NCI-H1092 treated with DMSO at 0.1 percent for 48 hours (cell line): ENCODE results near the gene ZBTB22.

Experiments used
- DNase-seq: peaks from one replicate; lab custom pipeline; 2025; lab: John Stamatoyannopoulos, UW

The ZBTB22 gene

DNA sequence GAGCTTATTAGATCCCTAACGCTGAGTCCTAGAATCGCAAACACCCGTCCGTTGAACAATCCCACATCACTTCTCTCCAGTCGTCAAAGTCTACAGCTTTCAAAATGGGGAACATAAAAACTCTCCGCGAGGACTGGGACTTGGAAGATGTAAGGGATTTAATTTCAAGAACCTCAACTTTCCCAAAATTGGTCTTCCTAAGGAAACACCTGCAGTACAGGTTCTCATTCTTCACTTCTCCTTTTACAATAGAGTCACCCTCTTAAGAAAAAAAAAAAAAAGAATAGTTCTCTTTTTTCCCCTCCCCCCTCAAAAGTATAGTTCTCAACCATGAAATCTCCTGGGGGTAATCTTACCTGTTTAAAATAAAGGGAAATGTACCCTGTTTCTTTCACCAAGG lies 6.6 kb upstream of the ZBTB22 start:
- peak; percentile 38 for DNase-seq

DNA sequence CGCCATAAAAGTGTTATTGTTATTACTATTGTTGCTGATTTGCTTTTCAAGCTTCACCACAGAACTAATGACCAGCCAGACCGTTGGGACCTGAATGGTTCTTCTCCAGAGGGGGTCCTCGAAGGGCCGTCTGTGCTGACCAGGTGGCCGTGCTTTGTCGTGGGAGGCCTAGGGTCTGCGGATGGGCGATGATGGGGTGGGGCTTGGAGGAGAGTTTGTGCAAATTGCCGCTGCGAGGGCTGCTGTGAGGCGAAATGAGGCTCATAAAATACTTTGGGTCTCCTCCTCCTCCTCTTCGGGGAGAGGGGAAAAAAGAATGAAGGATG lies 6.0 kb upstream of the ZBTB22 start:
- DNase-seq: peak; percentile 72

DNA sequence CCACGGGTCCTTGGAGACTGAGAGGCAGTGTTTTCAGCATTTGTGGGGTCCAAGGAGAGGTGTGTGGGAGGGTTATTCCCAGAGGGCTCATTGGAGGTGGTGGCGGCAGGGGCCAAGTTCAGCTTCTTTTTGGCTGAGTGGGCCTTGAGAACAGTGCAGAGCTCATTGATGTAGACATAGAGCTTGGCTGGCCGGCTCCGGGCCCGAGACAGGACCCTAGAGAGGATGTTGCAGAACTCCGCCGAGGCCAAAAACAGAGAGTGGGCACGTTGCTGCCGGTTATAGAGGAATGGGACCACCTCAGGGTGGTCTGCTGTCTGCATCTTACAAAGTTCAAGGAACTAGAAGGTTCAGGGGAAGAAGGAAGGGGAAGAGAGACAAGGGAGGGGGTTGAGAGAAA lies 3.7 kb upstream of the ZBTB22 start:
- DNase-seq: no peak

DNA sequence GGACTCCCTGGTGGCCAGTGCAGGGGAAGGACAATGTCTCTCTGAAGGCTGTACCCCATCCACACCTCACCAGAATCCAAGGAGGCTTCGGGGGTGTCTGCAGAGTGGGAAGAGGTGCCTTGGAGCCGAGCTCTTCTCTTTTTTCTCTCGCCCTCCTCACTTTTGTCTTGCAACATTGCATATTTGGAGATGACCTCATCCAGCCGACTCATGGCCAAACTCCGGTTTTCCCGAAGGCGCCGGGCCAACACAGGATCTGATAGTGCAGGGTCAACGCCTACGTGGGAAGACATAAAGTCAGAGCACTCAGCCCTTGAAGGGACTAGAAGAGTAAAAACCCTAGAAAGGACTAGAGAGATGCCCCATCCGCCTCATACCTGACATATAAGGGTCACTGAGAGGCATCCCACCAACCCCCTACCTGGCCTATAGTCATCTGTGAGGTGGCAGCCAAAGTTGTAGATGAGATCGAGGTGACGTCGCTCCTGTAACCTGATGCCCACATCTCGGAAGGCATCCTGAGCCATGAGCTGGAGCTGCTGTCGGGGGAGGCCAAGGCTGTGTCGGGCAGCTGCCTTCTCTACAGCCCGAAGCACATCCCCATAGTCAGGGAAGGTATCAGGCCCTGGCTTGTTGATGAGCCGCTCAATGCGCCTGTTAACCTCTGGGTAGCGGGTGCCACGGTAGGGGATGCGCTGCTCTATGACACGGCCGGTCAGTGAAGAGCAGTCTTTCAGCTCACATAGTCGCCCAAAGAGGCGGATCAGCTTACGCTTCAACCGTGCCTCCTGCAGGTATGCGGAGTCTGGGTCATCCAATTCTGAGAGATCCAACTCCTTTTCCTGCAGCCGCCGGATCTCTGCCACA lies 3.0 kb upstream of the ZBTB22 start:
- no peak for DNase-seq

DNA sequence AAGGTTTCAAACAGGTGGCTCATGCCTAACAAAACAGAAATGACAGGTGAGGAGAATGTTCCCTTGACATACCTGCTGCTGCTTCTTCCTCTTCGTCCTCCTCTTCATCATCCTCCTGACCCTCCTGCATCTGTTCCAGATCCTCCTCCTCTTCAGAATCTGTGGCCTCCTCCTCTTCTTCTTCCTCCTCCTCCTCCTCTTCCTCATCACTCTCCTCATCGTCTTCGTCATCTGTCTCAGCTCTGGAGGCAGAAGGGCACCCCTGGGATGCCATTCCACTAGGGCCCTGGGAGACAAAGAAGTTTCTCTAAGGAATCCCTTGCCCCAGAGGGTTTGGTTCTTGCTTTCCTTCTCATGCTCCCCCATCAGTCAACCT lies 2.4 kb upstream of the ZBTB22 start:
- no peak for DNase-seq

DNA sequence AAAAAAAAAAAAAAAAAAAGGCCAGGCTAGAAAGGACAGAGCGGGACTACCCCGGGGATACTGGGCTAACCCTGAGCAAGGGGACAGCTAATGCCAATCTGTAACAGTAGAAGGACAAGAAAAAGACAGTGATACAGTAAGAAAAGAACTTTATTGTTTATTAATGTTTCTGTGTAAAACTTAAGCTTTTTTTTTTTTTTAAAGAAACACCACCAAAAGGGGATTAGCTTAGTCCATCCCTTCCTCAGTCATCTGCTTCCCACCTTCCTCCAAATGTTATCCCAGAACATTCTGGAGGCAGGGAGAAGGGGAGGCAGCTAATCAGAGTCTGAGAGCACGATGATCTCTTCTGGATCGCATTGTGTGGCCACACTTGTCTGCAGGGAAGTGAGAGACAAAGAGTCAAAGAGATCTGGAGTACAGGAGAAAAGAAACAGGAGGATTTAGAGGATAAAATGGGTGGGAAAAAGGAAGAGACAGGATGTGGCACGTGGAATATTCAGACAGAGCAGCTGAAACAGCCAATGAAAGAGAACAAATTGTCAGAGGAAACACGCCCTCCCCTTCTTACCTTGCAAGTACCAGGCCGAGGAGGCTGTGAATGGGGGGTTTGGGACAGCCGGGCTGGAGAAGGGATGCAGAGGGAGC lies 1.0 kb upstream of the ZBTB22 start:
- DNase-seq: no peak

DNA sequence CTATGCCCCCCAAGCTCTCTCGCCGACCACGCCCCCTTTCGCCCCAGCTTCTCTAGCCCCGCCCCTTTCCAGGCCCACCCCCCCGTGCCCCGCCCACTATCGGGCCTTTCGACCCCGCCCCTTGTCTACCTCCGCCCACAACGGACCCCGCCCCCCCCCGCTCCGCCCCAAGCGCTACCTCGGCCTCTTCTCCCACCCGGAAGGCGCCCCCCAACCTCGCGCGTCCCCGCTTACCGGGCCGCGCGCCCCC lies 200 bp downstream of the ZBTB22 start:
- peak; percentile 24 for DNase-seq

DNA sequence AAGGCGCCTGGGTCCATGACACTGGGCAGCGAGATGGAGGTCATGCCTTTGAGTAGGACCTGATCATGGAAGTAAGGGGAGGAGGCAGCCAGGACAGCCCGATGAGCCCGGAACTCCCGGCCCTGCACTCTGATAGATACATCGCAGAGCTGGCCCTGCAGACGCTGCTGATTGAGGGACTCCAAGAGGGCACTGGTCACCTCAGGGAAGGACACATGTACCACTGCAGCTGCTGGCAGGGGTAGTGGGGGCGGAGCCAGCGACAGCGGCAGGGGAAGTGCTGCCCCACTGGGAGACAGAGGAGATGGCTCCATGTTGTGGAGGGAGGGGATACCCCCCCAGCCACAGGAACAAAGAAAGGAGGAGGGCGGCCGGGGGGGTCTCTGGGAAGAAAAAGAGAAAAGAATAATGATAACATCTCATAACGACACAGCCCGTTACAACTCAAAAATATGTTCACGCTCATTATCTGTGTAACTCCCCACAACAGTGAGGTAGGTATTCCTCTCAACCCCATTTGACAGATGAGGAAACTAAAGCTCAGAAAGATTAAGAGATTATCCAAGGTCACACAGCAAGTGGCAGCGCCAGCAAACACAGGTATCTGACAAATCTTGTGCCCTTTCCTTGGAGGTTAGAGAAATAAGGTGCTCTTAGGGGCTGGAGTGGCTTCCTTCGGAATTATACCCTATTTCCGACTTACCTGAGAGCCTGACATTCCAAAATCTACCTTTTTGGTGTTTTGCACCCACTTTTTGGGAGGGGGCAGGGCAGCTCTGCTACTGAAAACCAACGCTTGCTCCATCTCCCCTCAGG lies 733 bp downstream of the ZBTB22 start:
- no peak for DNase-seq

DNA sequence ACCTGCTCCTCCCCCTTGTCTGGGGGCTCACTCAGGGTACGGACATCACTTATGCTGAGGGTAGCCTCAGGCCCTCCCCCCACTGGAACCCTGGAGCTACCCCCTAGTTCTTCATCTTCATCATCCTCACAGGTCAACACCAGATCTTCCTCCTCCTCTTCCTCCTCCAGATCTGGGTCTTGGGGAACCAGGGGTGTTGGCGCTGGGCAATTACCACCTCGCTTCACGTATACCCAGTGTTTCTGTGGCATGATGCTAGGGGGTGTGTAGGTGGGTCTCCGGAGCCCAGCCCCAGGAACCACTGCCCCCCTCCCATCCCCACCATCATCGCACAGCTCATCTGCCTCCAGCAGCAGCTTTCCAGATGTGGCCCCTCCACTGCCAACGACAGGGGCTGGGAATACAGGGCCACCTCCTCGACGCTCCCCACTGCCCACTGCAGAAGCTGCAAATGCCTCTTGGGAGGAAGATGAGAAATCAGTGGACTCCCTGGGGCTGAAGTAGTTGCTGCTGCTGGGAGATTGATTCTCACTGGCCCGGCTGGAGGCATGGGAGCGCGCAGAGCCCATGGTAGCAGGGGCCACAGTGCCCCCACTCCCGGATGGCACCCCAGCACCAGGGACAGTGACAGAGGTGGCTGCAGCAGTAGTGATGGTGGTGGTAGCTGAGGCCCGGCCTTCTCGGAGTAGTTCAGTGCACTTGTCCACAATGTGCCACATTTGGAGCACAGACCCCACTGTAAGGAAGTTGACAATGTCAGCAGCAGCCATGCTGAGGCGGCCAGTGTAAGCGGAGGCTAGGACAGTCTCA lies 1.5 kb downstream of the ZBTB22 start:
- DNase-seq: no peak

DNA sequence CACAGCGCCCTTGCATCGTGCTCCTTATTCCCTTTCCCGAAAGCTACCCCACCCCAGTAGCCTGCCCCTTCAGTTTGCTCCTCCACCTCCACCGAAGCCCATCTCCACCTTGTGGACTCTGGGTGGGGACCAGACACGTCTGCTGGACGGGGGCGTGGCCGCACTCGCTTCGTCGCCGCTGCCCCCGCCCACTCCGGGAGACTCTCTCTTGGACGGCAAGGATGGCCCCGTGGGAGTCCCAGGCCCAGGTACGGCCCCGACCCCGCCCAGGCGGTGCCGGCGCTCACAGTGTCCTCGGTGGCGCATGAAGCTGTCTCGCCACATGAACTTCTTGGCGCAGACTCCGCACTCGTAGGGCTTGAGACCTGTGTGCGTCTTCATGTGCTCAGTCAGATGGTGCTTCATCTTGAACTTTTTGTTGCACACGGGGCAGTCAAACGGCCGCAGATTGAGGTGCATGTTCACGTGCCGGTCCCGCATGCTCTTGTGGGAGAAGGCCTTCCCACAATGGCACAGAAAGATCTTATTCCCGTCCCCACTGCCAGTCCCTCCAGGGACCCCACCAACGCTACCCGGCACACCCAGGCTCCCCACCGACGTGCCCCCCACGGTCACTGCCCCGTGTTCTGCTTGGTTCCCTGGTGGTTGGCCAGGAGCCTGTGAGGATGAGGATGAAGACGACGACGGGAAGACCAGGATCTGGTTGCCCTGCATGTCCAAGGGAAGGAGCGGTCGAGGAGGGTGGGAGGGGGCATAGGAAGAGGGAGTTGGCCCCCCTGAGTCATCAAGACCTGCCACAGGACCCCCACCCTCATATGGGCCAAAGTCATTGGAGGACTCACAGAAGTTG lies 2.4 kb downstream of the ZBTB22 start:
- no peak for DNase-seq

DNA sequence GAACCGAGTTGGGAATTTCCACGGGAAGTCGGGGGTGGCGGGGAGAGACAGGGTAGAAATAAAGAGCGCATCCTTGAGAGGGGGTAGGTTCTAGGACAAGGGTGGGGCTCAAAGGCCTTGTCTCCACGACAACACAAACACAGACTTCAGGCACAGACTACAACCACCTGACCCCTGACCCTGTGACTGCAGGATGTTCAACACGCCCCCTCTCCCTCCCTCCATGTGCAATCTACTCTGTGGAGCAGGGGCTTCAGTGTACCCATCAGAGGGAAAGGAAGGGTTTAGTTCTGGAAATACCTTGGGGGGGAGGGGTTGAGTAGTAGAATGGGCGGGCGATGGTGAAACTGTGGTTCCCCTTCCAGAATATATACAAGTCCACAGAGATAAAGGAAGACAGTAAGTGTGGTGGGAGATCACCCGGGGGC lies 3.0 kb downstream of the ZBTB22 start:
- DNase-seq: peak; percentile 6

DNA sequence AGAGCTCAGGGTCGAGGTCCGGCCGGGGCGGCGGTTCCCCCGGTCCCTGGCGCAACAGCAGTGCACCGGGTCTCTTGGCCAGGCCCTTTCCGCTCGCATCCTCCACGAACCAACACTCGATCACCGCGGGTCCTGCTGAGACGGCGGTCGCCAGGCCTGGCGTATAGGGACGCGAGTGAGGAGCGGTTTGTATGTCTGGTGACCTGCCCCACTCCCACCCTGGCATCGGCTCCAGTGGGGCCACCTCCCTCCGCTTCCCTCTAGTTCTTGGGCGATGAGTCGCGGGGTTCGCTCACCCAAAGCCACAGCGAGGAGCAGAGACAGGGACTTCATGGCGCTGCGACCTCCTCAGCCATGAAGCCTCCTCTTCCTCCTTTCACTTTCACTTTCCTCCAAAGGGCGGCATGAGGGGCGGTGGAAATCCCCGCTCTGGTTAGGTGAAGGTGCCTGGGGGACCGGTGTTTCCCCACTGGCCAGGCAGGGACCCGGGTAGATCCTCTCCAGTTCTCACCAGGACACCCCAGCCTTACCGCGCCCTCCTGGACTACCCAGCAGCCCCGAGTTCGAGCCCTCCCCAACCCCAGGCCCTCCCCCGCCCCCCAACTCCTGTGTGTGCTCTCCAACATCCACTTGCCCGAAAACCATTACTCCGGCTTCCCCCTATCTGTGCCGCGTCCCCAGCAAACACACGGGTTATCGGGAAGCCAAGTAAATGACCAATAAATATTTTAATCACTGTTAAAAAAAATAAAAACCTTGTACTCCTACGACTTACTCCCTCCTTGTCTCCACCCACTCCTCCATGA lies 3.6 kb downstream of the ZBTB22 start, which contains the start of gene TAPBP:
Gene TAPBP (minus strand): TSS at position 370 of the 806 bp plus-strand sequence. CDS start 37 bp downstream, at position 333.
- peak; percentile 34 for DNase-seq

DNA sequence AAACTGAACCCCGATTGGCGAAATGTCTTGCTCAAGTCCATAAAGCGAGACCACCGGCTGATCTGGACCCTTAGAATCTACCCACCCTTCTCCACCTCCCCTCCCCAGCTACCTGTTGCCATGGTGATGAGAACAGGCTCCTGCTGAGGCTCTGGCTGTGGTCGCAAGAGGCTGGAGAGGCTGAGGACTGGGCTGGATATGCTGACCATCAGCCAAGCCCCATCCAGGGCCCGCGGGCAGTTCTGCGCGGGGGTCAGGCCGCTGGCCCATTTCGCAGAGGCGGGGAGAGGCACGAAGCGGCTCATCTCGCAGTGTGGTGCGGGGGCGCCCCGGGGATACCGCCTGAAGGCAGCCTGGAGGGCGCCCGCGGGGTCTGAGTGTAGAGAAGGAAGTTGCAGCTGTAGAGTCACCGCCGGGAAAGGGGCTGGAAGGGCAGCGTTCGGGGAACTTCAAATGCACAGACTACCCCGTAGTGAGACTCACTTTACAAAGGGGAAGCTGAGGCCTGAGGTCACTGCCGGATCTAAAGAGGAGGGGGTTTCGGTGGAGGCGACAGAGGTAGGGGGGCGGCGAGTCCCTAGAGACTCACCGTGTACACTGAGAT lies 4.3 kb downstream of the ZBTB22 start:
- peak; percentile 10 for DNase-seq

DNA sequence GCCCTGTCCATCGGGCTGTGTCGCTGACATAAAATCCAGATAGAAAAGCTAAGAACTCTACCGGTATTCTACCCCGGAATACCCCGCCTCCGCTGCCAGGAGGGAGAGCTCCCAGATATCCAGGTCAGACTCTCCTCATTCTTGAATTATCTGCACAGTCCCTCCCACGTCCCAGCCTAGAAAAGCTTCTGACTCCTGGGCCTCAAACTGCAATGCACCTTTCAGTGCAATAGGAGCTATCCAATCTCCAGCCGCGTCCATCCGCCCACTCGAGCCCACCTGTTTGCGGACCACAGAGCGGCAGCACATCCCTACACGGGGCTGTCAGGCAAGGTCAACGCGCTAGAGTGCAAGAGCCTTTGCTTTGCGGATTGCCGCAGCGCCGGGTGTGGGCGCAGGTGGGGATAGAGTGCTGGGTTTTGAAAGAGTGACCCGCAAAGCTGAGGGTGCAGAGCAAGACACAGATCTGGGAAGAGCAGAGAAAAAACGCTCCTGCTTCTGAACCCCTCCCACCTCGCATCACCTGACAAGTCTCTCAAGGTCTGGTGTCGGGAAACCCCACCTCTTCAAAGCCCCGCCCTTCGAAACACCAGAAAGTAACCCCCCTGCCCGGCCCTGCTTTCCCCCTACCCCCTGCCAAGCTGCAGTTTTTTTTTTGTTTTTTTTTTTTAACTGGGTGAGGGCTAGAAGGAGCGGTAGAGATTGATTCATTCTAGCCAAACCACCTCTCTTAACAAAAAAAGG lies 5.0 kb downstream of the ZBTB22 start:
- DNase-seq: peak; percentile 62

DNA sequence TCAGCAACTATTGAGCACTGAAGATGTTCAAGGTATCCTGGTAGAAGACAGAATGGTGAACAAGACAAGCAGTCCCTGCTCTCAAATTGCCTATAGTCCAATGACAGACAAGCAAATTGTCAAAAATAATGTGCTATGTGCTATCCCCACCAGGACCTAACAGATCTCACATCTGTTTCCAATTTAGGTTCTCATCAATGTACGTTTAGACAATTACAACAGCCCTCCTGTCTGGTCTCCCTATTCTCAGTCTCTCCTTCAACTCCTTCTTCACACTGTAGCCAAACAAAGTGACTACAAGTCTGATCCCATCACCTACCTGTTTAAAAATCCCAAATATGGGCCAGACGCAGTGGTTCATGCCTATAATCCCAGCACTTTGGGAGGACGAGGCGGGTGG lies 11.2 kb downstream of the ZBTB22 start:
- no peak for DNase-seq

DNA sequence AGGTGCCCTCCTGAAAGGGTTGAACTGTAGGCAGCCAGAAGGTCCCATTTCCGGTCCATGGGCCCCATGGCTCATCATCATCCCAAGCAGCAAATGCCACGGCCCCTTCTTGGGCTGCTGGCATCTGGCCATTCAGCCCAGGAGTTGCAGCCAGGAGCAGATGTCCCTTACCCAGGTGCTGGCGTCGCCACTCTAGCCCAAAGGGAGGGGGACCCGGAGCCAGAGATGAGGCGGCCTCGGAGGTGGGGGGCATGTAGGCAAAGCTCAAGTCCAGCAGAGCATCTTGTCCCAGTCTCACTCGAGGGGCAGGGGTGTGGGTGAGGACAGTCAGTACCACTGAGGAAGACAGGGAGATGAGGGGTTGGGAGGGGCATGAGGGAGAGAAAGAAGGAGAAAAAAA lies 12.5 kb downstream of the ZBTB22 start:
- no peak for DNase-seq

DNA sequence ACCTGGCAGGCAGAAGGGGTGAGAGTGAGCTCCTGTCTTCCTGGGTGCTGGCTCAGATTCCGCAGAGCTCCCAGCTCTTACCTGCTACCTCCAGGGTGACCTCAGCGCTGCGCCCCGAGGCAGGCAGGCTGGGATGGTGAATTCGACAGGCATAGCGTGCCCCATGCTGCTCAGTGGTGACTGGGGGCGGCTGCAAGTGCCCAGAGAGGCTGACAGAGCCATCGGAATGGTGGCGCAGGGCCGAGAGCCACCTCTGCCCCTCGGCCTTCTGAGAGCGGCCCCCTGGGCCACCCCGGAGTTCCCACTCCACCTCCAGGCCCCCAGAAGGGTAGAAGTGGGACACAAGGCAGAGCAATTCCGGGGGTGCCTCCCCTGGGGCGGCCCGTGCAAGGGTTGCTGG lies 13.3 kb downstream of the ZBTB22 start:
- no peak for DNase-seq

DNA sequence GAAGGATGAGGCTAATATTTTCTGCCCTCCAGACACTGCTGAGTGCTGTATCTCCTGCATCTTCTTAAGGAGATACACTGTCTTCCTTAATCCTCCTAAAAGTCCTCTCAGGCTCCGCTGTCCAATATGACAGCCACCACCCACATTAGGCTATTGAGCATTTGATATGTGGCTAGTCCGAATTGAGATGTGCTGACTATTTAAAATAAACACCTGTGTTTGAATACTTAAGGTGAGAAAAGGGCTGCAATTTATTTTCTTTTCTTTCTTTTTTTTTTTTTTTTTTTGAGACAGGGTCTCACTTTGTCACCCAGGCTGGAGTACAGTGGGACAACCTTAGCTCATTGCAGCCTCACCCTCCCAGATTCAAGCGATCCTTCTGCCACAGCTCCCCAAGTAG lies 15.7 kb downstream of the ZBTB22 start:
- DNase-seq: no peak

DNA sequence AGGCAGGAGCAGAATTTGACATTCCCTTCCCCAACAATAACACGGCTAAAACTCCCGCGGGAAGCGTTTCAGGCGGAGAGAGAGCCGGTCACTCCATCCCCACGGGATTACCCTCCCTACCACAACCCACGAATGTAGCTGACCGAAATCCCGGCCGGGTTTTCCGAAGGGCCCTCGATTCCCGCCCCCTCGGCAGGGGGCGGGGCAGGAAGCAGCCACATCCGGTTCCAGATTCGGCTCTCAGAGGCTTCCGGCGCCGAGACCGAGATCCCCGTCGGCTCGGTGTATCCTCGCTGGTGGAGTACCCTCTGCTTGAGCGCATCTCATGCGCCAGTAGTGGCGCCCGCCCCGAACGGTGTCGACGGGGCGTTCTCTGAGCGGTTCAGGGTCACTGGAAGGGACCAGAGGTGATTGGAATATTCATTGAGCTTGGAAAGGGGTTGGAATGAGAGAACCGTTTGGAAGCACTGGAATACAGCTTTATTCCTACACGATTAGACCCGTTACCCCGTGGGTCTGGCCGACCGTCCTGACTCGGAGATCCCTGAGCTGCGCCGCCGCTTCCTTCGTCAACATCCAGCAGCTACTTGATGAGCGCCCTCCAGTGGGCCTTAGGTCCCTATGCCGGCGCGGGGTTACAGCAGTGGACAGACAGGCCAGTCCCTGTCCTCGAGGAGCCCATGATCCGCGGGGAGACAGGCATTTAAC lies 18.2 kb downstream of the ZBTB22 start:
- peak; percentile 81 for DNase-seq
